Retina (tissue), 1 donor: ENCODE results near the gene MYO18B.

Experiments
- DNase-seq: peaks from one replicate; pipeline ENCODE4 v3.0.0-alpha.2; 2016

MYO18B gene

DNA sequence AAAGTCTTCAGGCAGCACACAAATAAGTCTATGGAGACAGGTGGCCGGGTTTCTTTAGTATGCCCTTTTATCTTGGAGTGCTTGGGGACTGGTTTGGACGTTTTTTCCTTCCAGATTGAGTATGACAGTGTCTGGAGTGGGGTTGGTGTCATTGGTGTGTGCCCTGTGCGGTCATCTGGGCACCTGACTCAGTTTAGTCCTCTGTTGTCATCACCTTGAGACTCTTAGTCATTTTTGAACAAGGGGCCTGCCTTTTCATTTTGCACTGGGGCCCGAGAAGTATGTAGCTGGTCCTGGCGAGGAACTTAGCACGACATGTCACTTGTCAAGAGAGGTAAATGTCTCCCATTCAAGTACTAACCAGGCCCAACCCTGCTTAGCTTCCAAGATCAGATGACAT lies 27.2 kb upstream of the MYO18B start:
- DNase-seq = no peak

GRCh38 chr22:25716637-25717036 lies 25.4 kb upstream of the MYO18B start:
- DNase-seq = no peak

- DNase-seq = no peak
Measured at GRCh38 chr22:25718135-25718840, 23.7 kb upstream of the MYO18B start.

GRCh38 chr22:25722223-25722622 lies 19.8 kb upstream of the MYO18B start:
- DNase-seq = no peak

DNA sequence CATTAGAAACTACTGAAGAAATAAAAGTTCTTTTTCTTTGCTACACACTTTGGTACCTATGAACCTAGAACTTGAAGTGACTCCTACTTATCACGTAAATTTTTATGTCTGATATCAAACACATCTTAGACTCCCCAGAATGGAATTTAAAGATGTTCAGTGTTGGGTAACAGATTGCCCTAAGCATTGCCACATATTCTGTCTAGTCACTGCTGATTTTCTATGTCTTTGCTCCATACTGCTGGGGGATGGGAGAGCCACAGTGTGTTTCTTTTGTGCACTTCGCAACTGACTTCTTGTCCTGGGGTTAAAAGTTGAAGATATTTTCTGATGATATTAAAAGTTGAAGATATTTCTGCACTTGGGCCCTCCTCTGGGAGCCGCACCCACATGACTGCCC lies 19.4 kb upstream of the MYO18B start:
- no peak for DNase-seq

DNA sequence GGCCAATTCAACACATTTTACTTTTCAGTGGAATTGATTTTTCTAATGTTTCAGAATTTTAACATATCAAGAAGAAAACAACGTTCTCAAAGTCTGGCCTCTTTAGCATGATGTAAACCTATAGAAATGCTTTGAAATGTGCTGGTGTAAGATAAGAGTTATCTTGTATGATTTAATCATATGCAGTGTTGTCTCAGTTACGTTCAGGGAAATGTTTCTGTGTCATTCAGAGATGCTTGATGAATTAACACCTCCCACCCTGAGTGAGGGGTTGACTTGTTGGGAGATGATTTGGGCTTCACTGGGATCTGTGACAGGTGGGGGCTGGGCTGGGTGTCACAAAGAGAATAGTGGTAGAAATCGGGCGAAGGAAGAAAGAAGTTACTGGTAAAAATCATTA lies 15.7 kb upstream of the MYO18B start:
- DNase-seq = no peak

DNA sequence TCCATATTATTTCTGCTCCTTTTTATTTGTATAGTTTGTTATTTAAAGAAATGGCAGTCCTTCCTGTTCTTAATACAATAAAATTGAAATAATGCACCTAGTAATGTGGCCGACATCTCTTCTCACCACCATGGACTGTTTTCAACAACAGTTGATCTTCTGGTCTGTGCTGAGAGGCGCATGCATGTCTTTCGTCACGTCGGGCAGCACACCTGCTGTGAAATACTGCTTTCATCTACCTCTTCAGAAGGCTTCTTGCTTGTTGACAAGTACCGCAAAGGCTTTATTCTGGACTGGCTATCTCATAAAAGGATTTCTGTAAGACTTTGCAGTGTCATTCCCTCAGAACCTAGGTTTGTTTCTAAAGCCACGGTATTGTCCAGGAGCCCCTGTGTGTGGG lies 13.9 kb upstream of the MYO18B start:
- no peak for DNase-seq

DNA sequence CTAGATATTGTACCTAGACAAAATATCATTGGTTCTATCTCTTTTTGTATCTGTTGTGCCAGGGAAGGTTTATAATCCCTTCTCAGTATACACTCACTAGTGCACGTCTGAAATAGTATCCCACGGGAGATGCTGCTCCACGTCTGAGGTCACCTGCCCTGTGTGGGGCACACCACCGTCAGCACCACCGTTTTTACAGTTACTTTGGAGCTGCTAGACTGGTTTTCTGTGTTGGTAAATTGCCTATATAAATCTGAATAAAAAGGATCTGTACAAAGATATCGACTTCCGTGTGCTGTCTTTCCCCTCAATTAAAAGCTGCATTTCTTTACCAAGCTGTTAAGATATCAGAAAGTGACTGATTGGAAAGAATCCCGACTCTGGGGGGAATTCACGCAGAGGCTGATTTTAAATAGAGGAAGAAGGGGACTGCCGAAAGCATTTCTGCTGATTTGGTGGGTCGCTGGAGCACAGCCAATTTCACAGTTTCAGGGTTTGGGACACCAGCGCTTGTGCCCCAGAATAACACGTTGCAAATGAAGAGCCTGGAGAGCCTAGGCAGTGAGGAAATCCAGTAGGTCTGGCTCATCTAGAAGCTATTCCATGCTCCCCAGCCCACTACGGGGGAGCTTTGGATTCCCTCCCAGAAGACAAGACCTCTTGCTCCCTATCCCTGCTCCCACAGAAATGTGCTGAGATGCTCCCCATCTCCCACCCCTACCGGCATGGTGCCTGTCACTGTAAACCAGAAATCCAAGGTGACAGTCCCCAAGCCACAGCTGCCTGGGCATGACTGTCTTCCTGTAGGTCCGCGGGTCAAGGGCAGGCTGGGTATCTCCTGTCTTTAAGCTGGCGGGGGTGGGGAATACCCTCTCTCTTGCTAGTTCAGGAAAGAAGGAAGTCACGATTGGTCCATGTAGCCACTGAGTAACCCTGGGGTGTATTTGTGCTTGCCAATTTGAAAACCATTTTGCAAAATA lies 12.7 kb upstream of the MYO18B start:
- DNase-seq = no peak

DNA sequence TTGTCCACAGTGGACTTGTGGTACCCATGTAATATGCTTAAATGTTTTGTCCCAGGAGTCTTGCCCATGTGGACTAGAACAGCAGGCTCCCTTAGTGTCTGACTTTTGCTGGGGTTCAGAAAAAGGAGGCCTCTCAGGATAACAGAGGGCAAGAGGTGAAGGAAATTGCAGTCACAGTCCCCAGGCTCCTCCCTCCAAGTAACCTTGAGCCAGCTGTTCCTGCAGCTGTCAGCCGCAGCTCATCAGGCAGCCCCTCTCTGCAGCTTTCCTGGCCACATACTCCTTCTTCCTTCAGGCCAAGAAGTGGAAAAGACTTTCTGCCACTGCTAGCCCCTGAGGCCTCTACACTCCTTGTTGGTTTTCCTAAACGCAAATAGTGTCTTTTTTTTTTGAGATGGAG lies 6.3 kb upstream of the MYO18B start:
- DNase-seq = no peak

- no peak for DNase-seq
Measured at GRCh38 chr22:25736378-25737011, 5.5 kb upstream of the MYO18B start.

DNA sequence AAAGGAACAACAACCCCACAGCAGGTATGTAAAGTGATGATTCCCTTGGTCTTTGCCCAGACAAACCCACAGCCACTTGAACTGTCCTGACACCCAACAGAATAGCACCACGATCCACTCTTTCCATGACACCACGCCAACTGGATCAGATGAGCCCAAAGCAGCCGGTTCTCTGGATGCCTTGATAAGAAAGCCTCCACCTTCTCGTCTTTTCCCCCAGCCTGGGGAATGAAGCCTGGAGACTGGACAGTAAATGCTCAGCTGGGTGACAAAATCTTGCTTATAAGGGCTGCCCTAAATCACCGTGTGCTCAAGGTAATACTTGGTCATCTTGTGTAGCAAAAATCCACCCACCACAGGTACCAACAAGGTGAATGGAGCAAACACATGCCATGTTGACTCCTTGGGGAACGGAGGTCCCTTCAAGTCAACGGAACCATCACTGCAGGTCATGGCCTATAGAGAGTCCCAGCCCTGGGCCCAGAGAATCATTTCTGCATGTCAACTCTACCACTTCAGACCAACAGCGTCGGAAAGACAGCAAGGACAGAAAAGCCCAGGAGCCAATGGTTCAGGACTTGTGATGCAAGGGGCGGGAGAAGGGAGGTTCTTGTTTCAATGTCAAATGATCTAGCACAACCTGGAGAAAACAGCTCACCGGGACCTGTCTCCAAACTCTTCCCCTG lies 2.2 kb upstream of the MYO18B start:
- no peak for DNase-seq

DNA sequence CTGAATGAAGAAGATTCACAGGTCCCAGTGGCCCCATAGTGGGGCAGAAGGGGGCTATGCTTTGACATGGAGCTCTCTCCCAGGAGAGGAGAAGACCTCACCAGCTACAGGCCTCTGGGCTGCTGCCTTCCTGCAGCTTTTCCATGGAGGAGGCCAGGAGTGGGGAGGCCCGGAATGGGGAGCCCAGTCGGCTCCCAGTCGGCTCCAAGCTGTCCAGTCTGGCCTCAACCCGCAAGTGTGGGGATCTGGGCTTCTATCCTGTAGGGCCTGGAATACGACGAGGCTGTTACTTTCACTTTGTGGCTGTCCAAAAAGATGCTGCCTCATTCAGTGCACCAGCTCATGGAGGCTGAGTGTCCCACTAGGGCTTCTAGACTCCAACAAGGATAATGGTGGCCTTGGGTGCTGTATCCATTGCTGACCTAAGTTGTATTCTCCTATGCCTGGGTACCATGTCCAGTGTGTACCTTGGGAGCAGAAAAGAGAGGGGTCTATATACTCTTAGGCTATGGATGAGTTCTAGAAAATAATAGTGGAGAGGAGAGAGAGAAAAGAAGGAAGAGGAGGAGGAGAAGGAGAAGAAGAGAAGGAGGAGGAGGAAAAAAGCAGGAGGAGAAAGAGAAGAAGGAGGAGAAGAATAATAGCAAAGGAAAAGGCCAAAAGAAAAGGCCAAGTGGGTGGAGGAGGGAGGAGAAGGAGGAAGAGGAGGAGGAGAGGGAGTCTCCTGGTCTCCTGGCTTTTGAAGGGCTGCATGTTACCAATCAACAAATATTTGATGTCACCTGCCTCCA lies 1.1 kb downstream of the MYO18B start:
- DNase-seq = no peak

DNA sequence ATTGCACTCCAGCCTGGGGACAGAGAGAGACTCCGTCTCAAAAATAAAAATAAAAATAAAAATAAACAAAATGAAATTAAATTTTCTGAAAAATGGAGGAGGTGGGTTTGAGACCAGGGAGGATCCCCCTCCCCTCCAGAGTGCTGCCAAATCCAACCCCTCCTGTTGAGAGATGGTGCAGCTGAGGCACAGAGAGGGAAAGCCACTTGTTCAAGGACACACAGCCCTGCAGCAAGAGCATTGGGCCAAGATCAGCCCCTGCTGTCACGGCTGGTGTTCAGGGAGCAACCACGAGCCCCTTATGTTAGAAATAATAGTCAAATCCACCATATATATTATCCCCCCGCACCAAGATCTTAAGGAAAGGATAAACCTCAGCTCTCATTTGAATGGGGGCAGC lies 2.7 kb downstream of the MYO18B start:
- DNase-seq = no peak

DNA sequence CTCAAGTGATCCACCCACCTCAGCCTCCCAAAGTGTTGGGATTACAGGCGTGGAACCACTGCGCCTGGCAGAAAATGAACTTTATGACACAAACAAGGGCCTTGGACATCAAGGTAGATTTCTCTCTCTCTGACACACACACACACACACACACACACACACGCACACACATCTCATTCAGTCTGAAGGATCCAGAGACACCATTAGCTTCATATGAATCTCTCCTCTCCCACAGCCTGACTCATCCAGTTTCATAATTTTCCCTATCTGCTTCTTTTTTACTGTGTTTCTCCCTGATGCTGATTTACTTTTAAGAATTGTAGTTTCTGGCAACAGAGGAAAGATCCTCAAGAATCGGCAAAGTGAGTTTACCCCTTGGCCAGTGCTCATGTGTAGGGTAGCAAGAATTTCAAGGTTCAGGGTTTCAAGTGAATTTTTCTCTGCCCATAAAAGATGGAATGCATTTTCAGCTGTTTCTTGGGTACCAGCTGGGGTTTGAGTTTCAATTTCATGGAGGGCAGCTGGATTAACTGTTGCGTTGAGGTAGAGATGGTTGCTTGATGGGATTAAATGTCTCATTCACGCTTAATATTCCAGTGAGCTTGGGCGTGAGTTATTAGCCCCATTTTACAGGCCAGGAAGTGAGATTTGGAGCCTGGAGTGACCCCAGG lies 3.5 kb downstream of the MYO18B start:
- no peak for DNase-seq

GRCh38 chr22:25746012-25746373 lies 4.0 kb downstream of the MYO18B start:
- DNase-seq = no peak

- DNase-seq = no peak
Measured at GRCh38 chr22:25747245-25747944, 5.4 kb downstream of the MYO18B start.

- no peak for DNase-seq
Measured at GRCh38 chr22:25748140-25748539, 6.2 kb downstream of the MYO18B start.

DNA sequence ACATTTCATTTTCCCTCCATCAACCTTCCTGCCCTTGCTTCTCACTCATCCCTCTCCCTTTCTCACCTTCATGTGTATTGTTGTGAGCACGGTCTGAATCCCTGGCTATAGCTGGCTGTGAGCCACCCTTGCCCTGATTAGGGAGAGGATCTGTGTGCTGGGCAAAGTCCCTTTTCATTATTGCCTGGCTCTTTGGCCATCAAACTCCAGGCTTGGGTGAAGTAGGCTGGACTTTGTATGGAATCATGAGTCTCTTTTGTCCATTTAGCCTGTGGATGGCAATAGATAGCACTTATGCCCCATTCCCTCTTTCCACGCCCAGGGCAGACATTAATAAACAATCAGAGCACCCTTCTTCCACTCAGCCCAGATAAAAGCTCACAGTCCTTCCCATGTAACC lies 6.7 kb downstream of the MYO18B start:
- no peak for DNase-seq

DNA sequence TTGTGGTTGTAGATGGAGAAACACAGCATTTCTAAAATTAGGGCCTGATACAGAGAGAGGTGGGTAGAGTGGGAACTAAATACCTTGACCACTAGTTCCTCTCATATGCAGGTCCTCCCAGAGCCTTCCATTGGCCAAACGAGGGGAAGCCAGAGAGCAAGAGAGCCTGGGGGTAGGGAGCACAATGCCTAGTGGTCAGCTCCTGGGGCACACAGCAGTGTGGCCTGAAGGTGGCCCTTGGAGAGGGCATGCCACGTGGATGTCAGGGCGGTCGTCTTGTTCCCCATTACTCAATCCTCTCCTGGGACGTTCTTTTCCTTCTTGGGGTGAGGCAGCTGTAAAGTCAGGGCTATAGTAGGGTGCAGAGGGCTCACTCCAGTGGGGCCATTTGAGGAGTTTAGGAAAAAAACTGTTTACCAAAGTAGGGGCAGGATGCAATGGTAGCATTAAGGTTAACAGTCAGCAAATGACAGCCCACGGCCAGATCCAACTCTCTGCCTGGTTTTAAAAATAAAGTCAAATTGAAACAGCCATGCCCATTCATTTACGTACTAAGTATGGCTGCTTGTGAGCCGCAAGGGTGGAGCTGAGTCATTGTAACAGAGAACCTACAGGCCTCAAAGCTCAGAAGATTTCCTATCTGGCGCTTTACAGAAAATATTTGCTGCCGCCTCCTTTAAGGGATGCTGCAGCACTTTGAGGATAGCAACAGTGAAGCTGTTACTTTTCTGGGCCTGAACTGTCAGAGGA lies 7.6 kb downstream of the MYO18B start:
- DNase-seq = no peak

DNA sequence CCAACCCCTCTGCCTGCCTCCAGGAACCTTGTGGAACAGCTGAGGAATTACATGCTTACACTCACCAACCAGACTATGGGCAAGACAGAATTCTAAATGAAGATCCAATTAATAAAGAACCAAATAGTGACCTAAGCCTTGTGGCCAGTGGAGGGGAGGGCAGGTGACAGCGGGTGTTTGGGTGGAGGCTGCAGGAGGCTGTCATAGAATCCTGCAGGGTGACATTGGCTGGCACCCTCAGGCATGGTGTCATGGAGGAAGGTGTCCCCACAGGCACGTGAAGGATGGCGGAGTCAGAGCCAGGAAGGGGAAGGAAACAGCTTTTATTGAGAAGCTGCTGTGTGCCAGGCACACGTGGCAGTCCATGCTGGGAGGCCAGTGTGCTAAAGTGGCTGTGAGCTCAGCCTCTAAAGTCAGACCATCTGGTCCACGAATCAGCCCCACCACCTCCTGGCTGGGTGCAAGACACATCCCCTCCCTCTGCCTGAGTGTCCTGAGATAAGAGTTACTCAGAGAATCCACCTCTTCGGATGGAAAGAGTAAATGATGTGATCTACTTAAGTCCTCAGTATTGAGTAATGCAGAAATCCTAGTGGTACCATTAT lies 8.7 kb downstream of the MYO18B start:
- DNase-seq = no peak
